ENCODE data around the gene GNPTG. TPM values are rescaled to one million over a fixed set of nuclear protein-coding genes. Genes with fewer than 3 reads are reported as not detected.

Gene GNPTG
- total RNA-seq, 1 donor from 2014 or later = 55.6 TPM

GRCh38 chr16:1395444-1396031 is 43.8 kb downstream of the GNPTG start:
- Mint-ChIP-seq H3K4me3 (no peak overlapping the region), H3K4me1 (ENCODE audit: unreplicated experiment) (no peaks in the 10 kb centered on the region), H3K27me3 (no peaks in the 10 kb centered on the region), H3K9me3 (no peaks in the 10 kb centered on the region), H3K27ac (no peak overlapping the region), H3K36me3 (no peaks in the 10 kb centered on the region)
- no peak for TF ChIP-seq CTCF (conservative IDR thresholded peaks at IDR 0.05)
- DNase-seq (ENCODE audit: extremely low spot score, unreplicated experiment) = no peak

- no peaks in the 10 kb centered on the region for H3K9me3 Mint-ChIP-seq
- no peaks in the 10 kb centered on the region for H3K36me3 Mint-ChIP-seq
- no peak overlapping the region for H3K4me3 Mint-ChIP-seq
- H3K27me3 Mint-ChIP-seq = no peaks in the 10 kb centered on the region
- no peaks in the 10 kb centered on the region for H3K4me1 Mint-ChIP-seq (ENCODE audit: unreplicated experiment)
- DNase-seq (ENCODE audit: extremely low spot score, unreplicated experiment) = no peak
- TF ChIP-seq CTCF (conservative IDR thresholded peaks at IDR 0.05) = no peak
- no peak overlapping the region for H3K27ac Mint-ChIP-seq
Observed at GRCh38 chr16:1397779-1398178, 46.0 kb downstream of the GNPTG start.

GRCh38 chr16:1398351-1398750 is 46.6 kb downstream of the GNPTG start:
- Mint-ChIP-seq H3K4me3 (no peak overlapping the region), H3K27ac (no peak overlapping the region), H3K36me3 (no peaks in the 10 kb centered on the region), H3K4me1 (ENCODE audit: unreplicated experiment) (no peaks in the 10 kb centered on the region), H3K27me3 (no peaks in the 10 kb centered on the region), H3K9me3 (no peaks in the 10 kb centered on the region)
- no peak for DNase-seq (ENCODE audit: extremely low spot score, unreplicated experiment)
- no peak for TF ChIP-seq CTCF (conservative IDR thresholded peaks at IDR 0.05)

- no peaks in the 10 kb centered on the region for H3K4me1 Mint-ChIP-seq (ENCODE audit: unreplicated experiment)
- no peaks in the 10 kb centered on the region for H3K9me3 Mint-ChIP-seq
- no peaks in the 10 kb centered on the region for H3K27me3 Mint-ChIP-seq
- DNase-seq (ENCODE audit: extremely low spot score, unreplicated experiment) = no peak
- H3K27ac Mint-ChIP-seq = no peak overlapping the region
- H3K36me3 Mint-ChIP-seq = no peaks in the 10 kb centered on the region
- TF ChIP-seq CTCF (conservative IDR thresholded peaks at IDR 0.05) = no peak
- H3K4me3 Mint-ChIP-seq = no peak overlapping the region
Observed at GRCh38 chr16:1398826-1399581, 47.3 kb downstream of the GNPTG start.

GRCh38 chr16:1401061-1401757 is 49.5 kb downstream of the GNPTG start:
- Mint-ChIP-seq H3K27me3 (no peaks in the 10 kb centered on the region), H3K4me3 (no peak overlapping the region), H3K36me3 (no peaks in the 10 kb centered on the region), H3K27ac (no peak overlapping the region), H3K9me3 (no peaks in the 10 kb centered on the region), H3K4me1 (ENCODE audit: unreplicated experiment) (no peaks in the 10 kb centered on the region)
- no peak for TF ChIP-seq CTCF (conservative IDR thresholded peaks at IDR 0.05)
- DNase-seq (ENCODE audit: extremely low spot score, unreplicated experiment) = no peak

All from type B pancreatic cell (in vitro differentiated cells).